Uterus (tissue), 2 donors: Measurements from ENCODE around the gene POLD3.

Experiments used
- POLR2A ChIP-seq, 2 donors: fragments of 450-650 bp; IDR thresholded peaks; one replicate each; pipeline ENCODE4 v1.6.1; 2016; ENCODE audit warnings: antibody characterized with exemption in 2 of 2, mild to moderate bottlenecking in 1 of 2, moderate library complexity in 1 of 2
- TF ChIP-seq, protein P1 (sequence below), 4 experiments: fragments of 200-600 bp in 2 of 4; fragments of 450-650 bp in 2 of 4; sonication (generic) in 2 of 4; IDR thresholded peaks; one replicate each; pipeline ENCODE4 v1.5.1; 2016 to 2019; ENCODE audit warnings: antibody characterized with exemption in 4 of 4, mild to moderate bottlenecking in 2 of 4, moderate library complexity in 1 of 4

DNA sequence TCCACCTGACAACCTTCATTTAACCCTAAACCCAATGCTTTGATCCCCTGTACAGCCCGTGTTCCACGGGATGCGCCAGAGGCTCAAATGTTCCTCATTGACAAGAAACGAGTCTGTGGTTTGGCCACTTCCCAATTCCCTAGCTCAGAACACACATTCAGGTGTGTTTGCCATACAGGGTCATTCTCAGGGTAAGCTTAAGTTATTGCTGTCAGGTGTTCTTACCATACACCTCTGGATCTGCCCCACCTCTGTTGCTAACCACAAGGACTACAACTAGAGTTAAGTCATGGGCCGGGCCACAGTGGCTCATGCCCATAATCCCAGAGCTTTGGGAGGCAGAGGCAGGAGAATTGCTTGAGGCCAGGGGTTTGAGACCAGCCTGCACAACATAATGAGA is 45.6 kb upstream of the POLD3 start:
- TF ChIP-seq, protein P1, sequence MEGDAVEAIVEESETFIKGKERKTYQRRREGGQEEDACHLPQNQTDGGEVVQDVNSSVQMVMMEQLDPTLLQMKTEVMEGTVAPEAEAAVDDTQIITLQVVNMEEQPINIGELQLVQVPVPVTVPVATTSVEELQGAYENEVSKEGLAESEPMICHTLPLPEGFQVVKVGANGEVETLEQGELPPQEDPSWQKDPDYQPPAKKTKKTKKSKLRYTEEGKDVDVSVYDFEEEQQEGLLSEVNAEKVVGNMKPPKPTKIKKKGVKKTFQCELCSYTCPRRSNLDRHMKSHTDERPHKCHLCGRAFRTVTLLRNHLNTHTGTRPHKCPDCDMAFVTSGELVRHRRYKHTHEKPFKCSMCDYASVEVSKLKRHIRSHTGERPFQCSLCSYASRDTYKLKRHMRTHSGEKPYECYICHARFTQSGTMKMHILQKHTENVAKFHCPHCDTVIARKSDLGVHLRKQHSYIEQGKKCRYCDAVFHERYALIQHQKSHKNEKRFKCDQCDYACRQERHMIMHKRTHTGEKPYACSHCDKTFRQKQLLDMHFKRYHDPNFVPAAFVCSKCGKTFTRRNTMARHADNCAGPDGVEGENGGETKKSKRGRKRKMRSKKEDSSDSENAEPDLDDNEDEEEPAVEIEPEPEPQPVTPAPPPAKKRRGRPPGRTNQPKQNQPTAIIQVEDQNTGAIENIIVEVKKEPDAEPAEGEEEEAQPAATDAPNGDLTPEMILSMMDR (IDR thresholded peaks at IDR 0.05): no peak
- TF ChIP-seq POLR2A (IDR thresholded peaks at IDR 0.05): no peak
